Loucy (cell line): Measurements from ENCODE around the gene MEGF6.

Experiments
- CTCF ChIP-seq: fragments of 200-600 bp; sonication (generic); conservative IDR thresholded peaks from 2 replicates; pipeline ENCODE4 v1.5.1; 2014; ENCODE audit warnings: mild to moderate bottlenecking, antibody characterized with exemption, low read length
- EZH2phosphoT487 ChIP-seq: fragments of 200-600 bp; IDR thresholded peaks from 2 replicates; pipeline ENCODE4 v1.6.1; 2018; ENCODE audit warnings: antibody characterized with exemption, mild to moderate bottlenecking, moderate library complexity, borderline replicate concordance

- TF ChIP-seq CTCF = no peak
- no peak for TF ChIP-seq EZH2phosphoT487
Measured at GRCh38 chr1:3464649-3465025, 146.7 kb downstream of the MEGF6 start.
